HG02588 (cell line): ENCODE results near the gene CEP164.

Experiments
- ATAC-seq: cut with Tn5 transposase; IDR thresholded peaks from one replicate; pipeline ENCODE4 v1.9.1; 2021; ENCODE audit warnings: mild to moderate bottlenecking, moderate library complexity; ENCODE audit not compliant: unreplicated experiment

CEP164 gene

DNA sequence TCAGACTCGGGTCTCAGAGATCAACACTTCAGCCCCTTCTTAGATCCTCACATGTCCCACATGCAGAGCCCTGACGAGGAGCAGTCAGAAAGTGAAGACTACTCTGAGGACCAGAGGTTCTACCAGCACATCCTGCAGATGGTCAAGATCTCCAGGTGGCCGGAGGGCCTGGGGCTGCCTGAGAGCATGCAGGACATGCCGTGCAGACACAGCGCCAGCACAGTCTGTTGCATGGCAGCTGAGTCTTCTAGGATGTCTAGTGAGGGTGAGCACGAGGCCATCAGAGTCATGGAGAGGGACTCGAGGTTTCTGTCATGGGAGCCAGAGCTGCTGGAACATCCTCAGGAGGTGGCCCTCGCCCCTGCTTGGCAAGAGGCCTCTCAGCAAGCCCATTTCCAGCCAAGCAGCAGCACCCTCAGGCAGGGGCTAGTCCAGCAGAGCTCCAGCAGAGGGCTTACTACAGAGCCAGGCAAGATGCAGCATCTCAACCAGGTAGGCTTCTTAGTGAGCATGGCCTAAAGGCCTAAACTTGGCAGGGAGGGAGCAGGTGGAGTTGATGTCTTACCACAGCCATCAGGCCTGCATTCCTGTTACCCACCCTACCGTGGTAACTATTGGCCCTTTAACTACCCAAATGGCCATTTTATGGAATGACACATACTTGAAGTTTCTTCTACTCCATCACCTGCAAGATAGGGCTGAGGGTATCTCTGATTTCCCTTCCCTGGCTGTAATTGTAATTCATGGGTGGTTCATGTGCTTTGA is 28.7 kb downstream of the CEP164 start:
- no peak for ATAC-seq

DNA sequence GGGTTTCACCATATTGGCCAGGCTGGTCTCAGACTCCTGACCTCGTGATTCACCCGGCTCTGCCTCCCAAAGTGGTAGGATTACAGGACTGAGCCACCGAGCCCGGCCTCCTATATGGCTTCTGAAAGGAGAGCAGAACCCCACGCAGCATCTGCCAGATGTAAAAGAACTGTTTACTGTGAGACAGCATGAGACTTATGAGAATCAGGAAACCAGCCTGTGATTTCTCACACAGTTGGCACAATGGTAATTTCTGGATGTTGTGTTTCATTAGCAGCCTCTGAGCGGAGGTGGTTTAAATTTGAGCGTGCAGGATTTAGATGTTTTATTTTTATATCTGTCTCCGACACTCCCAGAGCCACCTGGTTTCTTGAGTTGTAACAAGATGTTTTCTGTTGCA is 33.8 kb downstream of the CEP164 start:
- ATAC-seq: no peak

DNA sequence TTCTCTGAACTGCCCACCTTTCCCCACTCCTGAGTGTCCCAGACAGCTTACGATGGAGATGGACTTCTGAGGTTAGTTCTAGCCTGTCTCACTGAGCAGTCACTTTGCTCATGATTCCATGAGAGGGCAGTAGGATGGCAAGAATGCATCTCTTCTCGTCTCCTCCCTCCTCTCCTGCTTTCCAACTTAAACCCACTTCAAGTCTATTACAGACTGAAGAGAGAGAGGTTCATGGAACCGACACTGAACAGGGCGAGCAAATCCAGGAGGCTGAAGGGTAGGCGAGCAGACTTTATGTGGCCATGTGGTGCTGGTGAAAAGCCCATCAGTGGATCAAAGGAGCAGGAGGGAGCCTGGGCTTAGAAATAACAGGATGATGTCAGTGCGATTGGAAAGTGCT is 38.6 kb downstream of the CEP164 start:
- no peak for ATAC-seq

DNA sequence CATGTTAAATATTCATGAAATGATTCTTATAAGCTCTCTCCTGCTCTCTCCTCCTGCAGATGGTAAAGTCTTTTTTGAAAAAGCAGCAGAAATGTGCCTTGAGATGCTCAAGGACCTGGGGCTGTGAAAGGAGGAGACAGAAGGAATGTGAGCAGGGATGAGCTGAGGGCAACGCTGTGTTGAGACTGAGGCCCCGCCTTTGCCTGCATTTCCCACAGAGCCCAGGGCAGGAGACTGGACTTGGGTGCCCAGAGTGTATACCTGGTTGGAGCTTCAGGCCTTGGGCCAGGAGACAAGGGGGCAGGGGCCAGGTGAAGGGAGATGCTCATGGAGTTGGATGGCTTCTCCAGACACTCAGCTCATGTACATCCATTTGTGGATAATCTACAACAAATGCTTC is 39.2 kb downstream of the CEP164 start:
- no peak for ATAC-seq

DNA sequence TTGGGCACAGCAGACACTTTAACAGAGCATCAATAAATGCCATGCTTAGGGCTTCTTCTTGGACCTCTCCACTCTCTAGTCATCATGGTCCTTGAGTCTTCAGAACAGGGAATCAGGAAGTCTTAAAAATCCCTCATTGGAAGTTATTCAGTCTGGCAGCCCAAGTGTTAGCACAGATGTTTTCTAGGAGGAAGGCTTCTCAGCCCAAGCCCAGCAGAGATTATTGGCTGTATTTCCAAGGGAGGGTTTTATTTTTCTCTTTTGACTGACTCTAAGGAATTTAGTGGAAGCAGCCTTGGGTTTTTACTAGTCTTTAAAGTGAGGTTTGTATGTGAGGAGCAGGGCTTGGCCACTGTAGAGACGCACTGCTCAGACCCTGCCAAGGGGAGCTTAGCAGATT is 41.9 kb downstream of the CEP164 start:
- ATAC-seq: no peak

DNA sequence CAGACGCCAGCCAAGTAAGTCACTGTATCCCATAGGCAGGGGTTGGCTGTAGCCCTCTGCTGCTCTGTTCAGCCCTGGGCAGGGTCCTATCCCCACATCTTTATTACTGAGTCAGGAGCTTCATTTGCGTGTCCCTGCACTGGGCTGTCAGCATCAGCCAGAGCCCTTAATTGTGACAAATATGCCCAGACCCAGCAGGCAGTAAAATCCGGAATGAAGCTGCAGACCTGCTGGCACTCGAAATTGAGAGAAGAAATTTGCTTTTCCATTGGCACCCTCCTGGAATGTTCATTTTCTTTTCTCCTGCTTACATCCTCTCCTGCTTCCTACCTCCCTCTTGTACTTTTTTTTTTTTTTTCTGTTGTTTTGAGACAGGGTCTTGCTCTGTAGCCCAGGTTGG is 43.8 kb downstream of the CEP164 start:
- ATAC-seq: no peak

DNA sequence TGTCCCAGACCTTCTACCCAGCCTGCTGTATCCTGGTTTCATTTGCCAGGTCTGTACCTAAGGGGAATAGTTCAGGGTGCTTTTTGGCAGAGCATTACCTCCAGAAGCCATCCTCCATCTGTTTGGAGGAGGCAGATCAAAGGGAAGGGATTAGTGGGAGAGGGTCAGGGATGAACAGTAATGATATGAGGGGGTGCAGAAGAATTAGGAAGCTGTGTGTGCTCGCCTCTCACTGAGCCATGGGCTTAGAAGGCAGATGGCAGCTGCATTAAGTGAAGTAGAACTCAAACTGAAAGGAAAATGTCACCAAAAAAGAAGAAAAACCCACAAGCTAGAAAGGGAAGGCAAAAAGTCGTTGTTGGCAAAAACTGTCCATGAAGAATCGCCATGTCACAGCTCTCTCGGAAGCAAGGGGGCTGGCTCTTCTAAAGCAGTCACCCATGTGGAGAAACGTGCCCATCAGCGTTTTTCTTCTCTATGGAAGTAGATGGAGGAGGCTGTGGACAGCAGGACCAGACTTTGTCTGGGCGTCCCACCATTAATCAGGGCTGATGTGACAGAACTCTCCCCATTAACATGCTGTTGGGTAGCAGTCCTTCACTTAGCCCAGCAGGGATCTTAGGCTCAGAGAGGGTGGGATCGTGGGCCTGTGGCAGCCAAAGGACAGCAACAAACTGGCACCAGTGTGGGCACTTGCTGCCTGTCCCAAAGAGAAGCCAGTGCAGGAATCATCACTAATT is 46.8 kb downstream of the CEP164 start:
- no peak for ATAC-seq

DNA sequence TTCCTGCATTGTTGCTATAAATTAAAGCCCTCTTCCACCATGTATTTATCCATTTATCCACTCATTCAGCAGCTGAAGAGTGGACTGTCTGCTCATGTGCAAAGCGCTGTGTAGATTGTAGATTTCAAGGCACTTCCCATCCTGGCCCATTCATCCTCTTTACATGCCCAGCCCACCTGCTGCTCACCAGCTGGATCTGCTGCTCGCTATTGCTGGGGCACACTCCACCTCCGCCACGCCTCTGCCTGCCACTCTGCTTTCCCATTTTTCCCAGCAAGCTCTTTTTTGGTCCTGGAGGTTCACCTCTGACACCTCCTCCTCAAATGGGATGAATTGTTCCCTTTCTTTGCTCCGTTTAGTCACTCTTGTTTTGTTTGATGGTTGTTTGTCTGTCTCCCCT is 48.3 kb downstream of the CEP164 start:
- no peak for ATAC-seq

DNA sequence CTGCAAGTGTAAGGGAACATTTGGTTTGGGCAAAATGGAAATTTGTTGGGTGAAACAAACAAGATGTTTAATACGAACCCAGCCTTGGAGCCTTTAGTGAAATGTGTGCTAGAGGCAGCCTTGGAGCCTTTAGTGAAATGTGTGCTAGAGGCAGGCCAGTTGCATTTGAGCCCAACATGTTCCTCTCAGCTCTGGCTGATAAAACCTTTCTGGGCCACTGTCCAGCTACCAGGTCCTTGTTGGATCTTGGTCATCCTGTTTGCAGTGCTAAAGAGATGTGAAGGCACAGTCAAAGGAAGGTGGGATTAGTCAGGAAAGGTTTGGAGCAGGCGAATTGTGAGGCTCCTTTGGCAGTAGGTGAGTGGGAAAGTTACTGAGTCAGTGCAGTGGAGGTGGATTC is 48.9 kb downstream of the CEP164 start:
- ATAC-seq: no peak

DNA sequence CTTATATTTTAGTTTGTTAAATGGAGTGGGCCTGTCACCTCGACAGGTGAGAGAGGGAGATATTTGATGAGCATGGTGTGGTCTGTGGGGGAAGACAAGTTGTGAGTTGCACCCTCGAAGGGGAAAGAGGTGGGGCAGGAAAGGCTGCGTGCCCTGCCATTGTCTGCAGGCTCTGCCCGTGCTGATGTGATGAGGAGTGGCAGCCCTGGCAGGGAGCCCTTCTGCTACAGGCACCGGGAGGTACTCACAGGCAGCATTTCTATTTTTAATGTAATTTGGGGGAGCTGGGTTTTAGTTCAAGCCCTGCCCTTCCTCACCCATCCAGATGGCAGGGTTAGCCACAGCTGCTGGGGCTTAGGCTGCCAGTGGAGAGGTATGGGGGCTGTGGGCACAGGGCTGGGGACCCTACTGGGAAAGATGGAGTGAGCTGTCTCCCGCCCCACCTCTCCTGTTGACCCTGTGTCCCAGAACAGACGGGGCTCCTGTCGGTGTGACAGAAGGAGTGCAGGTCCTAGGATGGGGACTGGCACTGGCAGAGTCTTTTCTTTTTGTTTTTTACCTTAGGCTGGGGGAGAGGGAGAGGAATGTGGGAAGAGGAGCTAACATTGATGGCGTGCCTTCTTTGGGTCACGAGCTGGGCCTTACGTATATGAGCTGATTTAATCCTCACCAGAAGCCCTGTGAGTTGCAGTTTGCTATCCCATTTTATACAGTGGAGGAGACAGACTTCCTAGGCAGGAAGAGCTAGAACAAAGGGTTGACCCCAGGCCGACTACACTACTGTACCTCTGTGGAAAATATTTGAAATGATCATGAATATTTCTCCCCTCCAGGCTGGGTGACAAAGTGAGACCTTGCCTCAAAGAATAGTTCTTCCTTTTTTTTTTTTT is 51.6 kb downstream of the CEP164 start:
- no peak for ATAC-seq

DNA sequence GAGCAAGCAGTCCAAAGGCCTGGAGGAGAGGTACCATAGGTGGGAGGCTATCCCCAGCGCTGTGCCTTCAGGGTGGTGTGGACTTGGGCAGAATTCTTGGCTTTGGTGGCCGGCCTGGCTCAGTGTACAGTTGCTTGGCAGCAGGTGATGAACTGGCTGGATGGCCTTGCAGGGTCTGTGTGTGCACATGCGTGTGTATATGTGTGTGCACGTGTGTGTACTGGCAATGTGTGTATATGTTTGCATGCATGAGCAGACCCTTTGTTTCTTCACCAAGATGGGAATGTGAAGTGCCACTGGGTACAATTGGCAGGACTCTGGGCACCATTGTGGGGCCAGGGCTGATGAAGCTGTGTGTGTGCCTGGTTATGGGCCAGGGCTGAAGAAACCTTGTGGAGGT is 53.0 kb downstream of the CEP164 start:
- no peak for ATAC-seq

DNA sequence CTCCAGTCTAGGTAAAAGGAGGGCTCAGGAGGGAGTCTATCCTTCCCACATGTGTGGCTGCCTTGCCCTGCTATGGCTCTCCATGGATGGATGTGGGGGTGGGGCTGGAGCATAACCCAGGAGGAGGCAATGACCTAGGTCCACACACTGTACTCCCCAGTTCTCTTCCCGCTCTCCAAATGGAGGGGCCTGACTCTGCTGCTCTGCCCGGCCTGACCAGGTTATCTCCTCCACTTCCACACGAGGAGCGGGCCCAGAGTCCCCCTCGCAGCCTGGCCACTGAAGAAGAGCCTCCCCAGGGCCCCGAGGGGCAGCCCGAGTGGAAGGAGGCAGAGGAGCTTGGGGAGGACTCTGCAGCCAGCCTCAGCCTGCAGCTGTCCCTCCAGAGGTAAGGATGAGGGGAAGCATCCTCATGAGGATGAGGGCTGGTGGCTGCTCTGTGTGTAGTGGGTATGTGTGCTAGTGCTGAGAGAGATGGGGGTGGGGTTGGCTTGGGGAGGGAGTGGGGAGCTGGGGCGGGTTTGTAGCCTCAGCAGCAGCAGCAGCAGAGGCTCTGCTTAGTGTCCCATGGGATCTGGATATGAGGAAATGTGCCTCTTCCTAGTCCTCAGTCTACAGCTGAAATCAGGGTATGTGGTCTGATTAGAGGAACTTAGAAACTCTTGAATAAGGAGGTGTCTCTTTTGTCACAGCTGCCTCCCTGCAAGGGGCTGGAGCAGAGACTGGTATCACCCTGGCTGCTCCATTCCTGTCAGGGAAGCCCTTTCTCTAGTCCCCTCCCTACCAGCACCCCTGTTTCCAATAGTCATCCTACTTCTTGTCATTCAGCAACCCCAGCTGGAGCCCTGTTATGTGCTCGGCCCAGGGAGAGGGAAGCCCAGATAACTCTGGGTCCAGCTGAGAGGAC is 54.1 kb downstream of the CEP164 start:
- ATAC-seq: no peak

DNA sequence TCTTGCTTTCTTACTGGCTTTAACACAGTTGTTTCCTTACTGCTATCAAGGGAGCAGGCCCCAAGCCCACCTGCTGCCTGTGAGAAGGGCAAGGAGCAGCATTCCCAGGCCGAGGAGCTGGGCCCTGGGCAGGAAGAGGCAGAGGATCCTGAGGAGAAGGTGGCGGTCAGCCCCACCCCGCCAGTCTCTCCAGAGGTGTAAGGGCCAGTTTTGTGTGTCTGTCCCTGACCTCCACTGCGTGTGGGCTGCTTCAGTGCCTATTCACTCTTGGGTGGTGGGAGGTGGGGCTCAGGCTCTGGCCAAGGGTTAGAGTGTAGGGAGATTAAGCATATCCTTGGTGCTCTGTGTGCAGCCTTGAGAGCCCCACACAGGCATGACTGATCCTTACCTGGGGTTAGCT is 55.1 kb downstream of the CEP164 start:
- ATAC-seq: no peak

DNA sequence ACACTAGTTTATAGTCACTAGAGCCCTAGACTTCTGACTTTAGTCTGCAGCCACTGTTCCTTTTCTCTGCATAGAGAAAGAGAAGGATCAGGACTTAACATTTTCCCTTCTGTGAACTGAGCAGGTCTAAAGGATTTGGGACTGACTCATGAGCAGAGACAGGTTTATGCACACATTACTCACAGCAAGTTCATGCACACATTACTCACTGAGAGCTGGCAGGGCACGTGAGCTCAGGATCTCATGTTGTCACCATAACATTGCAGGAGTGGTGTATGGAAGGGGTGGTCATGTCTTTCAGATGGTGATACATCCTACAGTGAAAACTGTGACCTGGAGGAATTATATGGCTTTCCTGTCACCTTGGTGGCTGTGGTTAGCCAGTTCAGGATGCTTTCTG is 56.4 kb downstream of the CEP164 start:
- no peak for ATAC-seq

DNA sequence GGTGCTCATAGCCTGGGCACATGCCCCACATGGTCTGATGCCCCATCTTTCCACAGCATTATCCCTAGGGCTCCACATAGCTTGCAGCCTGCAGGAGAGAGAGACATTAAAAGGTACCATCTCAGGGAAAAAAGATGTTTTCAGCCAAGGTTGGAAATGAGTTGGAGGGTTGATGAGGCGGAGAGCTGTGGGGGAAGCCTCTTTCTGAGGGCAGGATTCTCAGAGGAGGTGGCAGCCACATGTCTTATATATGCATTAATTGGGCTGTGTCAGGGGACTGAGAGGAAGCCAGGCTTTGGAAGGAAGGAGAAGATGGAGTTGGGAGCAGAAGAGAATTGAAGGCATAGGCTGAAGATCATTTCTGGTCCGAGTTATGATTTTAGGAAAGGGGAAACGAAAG is 57.8 kb downstream of the CEP164 start:
- ATAC-seq: no peak

DNA sequence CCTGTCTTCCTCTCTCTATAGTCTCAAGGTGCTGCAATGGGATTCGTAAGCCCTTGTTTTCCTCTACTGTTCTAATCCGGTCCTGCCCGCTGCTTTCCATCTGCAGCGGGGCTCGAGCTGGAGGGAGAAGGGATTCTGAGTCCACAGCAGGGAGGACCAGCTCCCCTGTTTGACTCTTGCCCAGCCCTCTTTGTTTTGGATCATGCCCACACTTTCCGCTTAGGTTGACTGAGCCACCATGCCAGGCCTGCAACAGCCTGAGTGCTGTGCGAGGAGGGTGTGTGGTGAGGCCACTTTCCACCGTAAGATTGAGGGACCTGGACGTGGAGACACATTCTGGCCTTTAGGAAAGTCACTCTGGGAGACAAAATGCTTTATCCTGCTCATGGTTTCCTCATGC is 58.3 kb downstream of the CEP164 start:
- no peak for ATAC-seq

DNA sequence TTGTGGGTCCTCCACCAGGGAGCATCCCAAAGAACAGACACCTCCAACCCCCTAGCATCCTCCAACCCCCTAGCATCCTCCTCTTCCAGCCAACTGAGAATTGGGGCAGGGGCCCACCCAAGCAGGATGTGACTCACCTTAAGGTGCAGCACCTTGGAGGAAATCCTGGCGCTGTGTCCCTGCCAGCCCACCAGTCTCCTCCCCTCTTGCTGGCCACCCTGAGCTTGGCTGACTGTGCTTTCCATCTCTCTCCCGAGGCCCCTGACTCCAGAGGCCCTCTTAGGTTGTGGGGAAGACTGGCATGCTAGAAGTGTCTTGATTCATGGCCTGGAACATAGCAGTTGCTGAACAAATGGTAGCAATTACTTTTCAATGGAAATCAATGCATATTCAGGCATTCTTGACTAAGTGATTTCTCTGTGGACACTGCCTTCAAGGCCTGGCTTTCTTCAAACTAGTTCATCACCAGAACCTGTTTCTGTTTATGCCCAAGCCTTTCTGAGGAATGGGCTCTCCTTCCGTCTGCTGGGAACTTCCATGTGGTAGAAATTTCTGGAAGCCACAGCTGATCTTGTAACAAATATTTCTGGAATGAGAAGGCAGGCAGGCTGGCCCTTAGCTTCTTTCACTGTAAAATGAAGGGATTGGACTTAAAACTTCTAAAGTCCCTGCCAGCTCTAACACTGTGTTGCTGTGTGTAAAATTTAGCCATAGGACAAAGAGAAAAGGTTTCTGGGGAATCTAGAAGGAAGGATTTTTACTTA is 60.5 kb downstream of the CEP164 start:
- no peak for ATAC-seq

DNA sequence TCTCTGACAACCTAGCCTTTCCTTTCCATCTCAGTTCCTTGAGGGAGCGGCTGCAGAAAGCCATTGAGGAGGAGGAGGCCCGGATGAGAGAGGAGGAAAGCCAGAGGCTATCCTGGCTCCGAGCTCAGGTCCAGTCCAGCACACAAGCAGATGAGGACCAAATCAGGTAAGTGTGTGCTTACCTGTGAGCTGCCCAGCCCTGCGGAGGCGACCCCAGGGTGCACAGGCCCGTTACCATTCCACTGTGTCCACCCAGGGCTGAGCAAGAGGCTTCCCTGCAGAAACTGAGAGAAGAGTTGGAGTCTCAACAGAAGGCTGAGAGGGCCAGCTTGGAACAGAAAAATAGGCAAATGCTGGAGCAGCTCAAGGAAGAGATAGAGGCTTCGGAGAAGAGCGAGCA is 63.1 kb downstream of the CEP164 start:
- no peak for ATAC-seq

DNA sequence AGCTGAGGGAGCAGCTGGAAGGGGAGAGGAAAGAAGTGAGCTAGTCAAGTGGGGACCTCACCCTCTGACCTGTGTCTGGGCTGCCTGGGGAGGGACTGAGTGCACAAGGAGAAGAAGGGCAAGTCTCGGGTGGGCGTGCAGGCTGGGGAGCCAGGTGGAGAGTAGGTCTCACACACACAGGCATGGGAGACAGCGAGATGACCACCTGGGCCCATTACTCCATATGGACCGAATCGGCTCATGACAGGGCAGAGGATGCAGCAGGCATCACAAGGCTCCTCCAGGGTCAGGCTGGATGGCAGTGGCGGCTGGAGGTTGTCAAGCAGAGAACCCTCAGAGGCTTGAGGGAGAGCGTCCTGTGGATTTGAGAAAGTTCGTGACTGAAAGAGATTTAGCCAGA is 63.5 kb downstream of the CEP164 start:
- ATAC-seq: no peak
